ENCODE measurements around the gene C1QTNF2.
A peak's percentile ranks its signal among the peaks of the same experiment; 100 is the strongest.
"Not testable (repeated sequence)": the region's sequence is repeated elsewhere in the genome, so short reads cannot be mapped to it uniquely, and the experiment has no call there.

C1QTNF2 gene

GRCh38 chr5:160341309-160341870, 29.0 kb downstream of the C1QTNF2 start:
- no peak for DNase-seq

GRCh38 chr5:160340513-160340912, 29.9 kb downstream of the C1QTNF2 start:
- not testable (repeated sequence) for DNase-seq

DNA sequence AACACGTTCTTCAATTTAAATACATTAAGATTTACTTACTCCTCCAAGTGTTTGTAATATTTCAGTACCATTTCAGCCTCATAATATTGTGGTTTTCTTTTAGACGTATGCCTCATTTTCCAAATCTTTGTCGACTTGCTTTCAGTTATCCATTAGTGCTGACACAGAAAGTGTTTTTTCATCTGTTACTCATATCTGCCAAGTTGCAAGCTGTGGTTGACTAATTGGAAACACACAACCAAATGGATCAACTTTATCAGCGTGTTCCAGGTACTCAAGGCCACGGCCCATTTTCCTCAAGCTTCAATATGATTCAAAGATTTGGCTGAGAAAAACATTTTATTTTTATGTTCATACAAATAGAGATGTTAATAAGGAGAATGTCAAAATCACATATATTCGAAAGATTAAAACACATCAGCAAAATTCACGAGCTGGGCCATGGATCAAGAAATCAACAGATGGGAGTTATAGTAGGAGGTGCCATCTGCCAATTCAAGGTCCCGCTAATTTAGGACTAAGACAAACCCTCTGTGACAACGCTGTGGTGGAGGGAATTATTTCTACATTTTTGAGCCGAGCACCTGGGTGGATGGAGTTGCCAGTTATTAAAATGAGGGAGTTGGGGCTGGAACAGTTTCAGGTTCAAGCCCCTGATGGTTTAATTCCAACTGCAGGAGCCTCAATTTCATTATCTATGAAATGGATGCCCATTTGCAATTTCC, 30.9 kb downstream of the C1QTNF2 start:
- DNase-seq: no peak

GRCh38 chr5:160334716-160335115, 35.7 kb downstream of the C1QTNF2 start:
- peak; percentile 18 to 25 for DNase-seq

DNA sequence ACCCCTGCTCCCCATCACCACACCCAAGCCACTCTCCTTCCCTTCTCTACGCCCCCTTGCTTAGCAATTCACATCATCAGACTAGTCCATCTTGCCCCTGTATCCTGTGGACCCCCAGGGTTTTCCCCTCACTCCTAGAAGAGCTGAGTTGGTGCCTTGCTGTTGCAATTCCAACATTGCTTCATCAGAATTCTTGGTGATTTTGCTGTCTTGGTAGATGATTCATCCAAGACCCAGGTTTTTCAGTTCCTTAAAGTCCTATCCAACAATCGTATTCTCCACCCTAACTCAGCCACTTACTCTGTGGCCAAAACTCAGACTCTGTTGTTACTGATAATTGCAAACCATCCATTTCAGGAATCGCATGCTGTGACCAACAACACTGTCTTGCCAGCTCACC, 36.7 kb downstream of the C1QTNF2 start:
- peak; percentile 95 to 96 for DNase-seq

DNA sequence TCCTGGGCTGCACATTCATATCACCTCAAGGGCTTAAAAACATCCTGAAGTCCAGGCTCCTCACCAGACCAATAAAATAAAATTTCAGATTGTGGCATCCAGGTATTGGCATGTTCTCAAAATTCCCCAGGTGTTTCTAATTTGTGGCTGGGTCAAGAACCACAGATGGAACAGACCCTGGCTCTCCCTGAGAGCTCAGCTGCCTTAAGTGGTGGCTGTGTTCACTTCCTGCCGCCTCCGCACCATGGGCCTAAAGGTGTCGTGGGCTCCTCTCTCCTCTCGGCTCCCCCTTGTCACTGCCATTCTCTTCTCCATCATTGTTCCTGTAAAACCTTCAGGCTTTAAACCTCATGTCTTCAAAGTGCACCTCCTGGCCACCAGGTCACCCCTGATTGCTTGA, 40.2 kb downstream of the C1QTNF2 start:
- DNase-seq: no peak

- no peak for DNase-seq
Observed at GRCh38 chr5:160327818-160328217, 42.6 kb downstream of the C1QTNF2 start.

DNA sequence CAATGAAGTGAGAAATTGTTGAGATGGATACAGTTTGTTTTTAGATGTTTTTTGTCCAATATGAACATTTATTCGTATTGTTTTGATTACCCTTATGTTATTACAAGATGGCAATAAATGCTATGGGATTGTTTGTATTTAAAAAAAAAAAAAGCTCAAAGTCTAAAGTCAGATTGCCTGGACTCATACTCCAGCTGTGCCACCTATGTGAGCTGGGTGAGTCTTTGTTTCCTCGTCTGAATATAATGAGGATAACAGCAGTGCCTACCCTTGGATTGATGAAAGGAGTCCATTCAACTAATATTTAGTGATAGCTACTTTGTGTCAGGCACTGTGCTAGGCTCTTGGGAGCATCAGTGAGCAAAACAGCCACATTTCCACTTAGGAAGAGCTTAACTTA, 43.4 kb downstream of the C1QTNF2 start:
- DNase-seq: no peak

GRCh38 chr5:160325716-160326115, 44.7 kb downstream of the C1QTNF2 start:
- DNase-seq: no peak

DNA sequence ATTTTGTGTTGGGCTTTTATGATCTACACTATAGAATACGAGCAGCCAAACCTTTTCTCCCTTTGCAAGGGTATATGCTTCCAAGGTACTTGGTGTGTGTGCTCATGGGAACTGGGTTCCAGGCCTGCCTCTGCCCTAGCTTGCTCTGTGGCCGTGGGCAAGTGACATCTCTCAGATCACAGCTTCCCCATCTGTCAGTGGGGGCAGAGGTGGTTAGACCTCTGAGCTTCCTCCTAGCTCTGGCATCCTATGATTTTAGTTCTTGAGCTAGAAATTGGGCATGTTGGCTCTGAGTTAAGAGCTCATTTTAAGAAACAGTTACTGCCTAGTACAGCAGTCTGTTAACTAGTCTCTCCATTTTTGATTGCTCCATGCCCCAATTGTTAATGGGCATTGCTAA, 45.5 kb downstream of the C1QTNF2 start:
- peak; percentile 34 to 37 for DNase-seq

GRCh38 chr5:160318409-160318808, 52.0 kb downstream of the C1QTNF2 start:
- peak; percentile 87 to 92 for DNase-seq

DNA sequence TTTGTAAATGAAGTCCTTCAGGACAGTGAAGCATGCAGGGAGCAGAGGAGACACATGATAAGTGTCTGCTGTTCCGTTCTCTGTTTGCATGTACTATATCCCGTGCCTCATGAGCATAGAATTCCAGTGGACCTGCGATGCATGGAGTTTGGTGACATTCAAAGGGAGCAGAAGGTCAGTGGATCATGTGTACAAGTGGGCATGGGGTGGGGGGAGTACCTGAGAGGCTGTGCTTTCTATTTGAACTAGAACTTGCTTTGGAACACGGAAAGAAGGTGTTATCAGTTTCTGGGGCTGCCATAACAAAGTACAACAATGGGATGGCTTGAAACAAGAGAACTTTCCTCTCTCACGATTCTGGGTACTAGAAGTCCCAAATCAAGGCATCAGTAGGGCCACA, 53.0 kb downstream of the C1QTNF2 start:
- no peak for DNase-seq

DNA sequence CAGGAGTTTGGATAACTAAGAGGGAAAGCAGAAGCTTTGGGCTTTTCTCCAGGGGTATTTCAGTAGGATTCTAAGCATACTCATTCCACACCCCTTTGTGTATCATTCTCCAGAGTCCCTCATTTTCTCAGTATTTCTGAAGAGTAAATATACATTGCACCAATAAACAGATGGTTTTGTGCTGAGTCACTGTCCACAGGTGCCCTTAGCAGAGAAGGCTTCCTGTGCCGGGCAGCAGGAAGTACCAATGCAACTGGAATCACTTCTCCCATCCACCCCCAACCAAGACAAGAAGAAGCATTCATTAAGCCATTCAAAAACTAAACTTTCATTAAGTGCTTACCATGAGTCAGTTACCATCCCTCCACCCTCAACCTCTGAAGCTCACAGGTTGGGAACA, 54.5 kb downstream of the C1QTNF2 start:
- no peak for DNase-seq

- no peak for DNase-seq
Observed at GRCh38 chr5:160312960-160313727, 57.3 kb downstream of the C1QTNF2 start.

DNA sequence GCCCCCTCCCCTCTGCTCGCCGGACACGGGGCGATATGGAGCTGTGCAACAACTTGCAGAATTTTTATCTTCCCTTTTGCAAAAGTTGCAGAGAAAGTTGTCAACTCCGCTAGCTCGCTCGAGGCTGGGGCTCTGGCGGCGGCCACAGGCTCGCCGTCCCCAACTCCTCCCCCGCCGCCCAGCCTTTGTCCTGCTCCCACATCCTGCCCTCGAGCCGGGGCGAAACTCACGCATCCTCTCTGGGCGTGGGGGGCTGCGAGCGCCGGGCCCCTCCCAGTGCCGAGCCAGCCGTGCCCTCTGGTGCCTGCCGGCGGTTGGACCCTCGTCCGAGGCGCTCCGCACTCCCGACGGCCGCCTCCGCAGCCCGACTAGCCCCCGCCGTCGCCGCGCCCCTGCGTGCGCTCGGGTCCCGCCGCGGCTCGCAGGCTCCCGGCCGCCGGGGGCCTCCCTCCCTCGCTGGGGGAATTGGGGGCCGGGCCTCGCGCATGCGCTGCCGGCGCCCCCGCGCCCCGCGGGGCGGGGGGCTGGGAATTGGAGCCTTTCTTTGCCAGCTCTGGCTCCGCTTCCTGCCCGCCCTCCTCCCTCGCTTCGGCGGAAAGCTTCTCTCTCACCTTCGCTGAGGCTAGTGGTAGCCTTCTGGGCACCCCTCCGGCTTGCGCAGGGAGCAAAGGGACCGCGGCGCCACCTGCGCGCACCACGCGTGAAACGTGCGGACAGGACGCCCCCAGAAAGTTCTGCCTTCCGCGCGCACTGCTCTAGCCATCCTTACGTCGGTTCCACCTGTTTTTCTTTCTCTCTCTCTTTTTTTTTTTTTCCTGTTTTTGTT, 58.1 kb downstream of the C1QTNF2 start, which contains the start of gene CCNJL:
CCNJL (minus strand) TSS at position 431 of the 826 bp plus-strand sequence. CDS start 641 bp downstream, outside the sequence.
- no peak for DNase-seq

DNA sequence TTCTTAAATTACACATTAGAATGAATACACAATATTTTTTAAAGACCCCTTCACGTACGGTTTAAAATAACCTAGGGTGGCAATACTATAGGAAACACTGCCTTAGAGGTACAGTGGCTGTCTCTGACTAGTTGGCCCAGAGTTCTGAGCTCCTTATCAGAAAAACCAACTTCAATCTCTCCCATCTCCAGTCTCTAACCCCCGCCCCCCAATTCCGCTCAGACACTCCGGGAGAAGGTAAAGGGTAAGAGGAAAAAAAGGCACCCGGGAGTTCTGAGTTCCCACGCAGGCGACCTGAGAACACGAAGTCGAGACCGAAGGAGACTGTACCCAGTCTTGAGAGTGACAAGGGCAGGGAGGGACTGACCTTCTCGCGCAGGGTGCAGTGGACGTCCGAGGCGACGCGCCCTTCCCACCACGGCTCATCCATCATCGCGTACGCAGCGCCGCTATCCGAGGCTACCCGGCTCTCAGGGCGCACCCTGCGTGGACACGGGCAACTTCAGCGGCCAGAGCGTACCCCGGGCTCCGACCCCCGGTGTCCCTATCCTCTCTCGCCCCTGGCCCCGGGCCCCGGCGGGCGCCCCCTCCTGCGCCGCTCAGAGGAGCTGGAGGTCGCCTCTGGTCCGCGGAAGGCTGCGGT, 58.8 kb downstream of the C1QTNF2 start:
- DNase-seq: no peak

DNA sequence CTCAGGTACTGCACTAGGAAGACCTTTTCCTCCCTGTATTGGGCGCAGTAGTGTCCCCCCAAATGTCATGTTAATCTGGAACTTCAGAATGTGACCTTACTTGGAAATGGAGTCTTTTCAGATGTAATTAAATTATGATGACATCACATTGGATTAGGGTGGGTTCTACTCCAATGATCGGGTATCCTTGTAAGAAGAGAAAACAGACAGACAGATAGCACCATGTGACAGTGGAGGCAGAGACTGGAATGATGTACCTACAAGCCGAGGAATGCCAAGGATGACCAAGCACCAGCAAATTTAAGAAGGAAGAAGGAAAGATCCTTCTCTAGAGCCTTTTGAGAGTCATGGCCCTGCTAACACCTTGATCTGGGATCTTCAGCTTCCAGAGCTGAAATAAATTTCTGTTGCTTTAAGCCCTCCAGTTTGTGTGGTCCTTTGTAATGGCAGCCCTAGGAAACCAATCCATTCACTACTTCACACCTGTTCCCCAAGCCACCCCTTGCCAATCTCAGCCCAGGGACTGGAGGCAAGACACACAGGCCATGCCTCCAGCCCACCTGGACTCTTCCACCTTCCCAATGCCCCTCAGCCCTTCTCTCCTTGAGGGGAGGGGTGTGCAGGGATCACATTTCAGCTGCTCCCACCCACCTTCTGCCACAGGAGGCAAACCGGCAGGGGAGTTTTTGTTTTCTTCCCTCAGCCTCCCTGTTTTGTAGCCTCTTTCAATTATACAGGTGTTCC, 59.7 kb downstream of the C1QTNF2 start:
- no peak for DNase-seq

- DNase-seq: no peak
Observed at GRCh38 chr5:160310140-160310539, 60.3 kb downstream of the C1QTNF2 start.

- DNase-seq: no peak
Observed at GRCh38 chr5:160306696-160307095, 63.7 kb downstream of the C1QTNF2 start.

DNA sequence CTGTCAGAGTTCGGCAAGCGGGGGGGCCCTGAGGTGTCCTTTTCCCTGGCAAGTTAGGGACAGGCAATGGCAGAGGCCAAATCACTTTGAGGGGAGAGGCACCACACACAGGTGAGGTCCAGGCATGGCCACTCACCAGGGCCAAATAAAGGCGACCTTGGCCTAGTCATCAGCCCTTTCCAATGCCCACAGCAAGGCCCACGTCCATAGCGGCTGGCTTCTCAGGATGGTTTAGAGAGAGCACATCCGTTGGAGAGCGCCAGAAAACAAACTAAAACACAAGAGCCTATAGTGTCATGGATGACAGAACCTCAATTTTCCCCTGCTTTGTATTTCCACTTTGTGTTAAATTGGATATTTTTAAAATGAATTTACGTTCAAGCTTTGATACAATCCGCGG, 65.1 kb downstream of the C1QTNF2 start:
- DNase-seq: no peak

DNA sequence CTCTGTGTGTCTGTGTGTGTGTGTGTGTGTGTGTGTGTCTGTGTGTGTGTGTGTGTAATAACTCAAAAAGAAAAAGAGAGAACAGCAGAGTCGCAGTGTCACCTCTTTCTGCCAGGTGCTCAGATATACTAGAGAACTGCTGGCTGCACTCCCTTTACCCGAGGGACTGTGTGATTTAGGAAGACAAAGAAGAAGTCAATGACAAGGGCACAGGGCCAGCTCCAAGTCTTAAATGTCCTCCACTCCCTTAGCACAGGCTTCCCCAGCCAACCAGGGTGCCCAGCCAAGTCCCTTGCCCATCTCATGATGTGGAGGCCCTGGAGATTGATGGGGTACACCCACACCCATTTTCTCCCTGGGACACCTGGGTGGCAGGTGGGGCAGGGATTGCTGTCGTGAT, 66.7 kb downstream of the C1QTNF2 start:
- no peak for DNase-seq

DNA sequence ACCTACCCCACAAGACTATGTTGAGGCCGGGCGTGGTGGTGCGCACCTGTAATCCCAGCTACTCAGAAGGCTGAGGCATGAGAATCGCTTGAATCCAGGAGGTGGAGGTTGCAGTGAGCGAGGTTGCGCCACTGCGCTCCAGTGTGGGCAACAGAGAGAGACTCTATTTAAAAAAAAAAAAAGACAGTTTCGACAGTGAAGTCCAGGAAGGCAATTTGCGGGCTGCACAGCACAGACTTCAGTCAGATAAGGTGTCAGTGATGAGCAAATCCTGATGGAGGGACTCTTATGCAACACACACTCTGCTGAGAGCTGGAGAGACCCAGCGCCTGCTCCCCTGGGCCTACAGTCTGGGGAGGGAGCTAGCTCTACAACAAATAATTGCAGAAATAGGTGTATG, 72.2 kb downstream of the C1QTNF2 start:
- no peak for DNase-seq

Measured in inflammatory macrophage treated with lipopolysaccharide for 1 hour (primary cell).